Erythroblast (primary cell): ENCODE measurements around the gene NR1H4.

Experiments used
- GATA1 ChIP-seq: IDR thresholded peaks from 2 replicates; pipeline ENCODE4 v1.6.1; 2011; ENCODE audit warnings: low read depth, mild to moderate bottlenecking, control low read depth, low read length, moderate library complexity
- POLR2A ChIP-seq: IDR thresholded peaks from 2 replicates; pipeline ENCODE4 v1.6.1; 2011; ENCODE audit warnings: mild to moderate bottlenecking, low read length

- TF ChIP-seq POLR2A (no peak), GATA1 (no peak)
Observed at GRCh38 chr12:100460702-100461101, 13.0 kb upstream of the NR1H4 start.
